NCI-H524 treated with DMSO at 0.1 percent for 48 hours (cell line): ENCODE results near the gene CWC15.
A peak's percentile ranks its signal among the peaks of the same experiment; 100 is the strongest.
"Not testable (repeated sequence)": the region's sequence is repeated elsewhere in the genome, so short reads cannot be mapped to it uniquely, and the experiment has no call there.

Source experiments
- DNase-seq: peaks from one replicate; lab custom pipeline; 2025; lab: John Stamatoyannopoulos, UW

CWC15 gene

GRCh38 chr11:94973099-94973968, at the start of gene CWC15, which contains the start of gene KDM4D:
Gene CWC15 (minus strand): TSS chr11:94973556. CDS start chr11:94972185, 1,371 bp downstream.
Gene KDM4D (plus strand): TSS chr11:94973709. CDS start chr11:94997373, 23,664 bp downstream.
- peak; percentile 52 for DNase-seq

GRCh38 chr11:95021468-95021867, 48.1 kb upstream of the CWC15 start:
- DNase-seq = not testable (repeated sequence)

DNA sequence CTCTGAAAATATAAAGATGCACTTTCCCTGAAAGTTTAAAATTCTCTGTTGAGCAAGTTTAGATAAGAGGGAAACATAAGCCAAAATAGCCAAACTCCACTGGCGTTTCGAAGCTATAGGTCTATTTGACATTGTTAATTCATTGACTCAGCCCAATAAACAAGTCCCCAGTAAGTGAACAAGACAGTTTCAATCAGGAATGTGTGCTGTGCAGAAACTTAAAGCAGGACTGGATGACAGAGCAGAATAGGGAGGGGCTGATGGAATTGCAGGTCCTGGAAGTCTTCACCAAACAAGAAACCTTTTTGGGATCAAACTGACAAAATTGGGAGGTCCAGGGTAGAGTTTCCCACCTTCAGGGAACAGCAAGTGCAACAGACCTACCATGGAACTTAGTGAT, 42.8 kb upstream of the CWC15 start:
- no peak for DNase-seq

GRCh38 chr11:95014184-95014821, 40.9 kb upstream of the CWC15 start:
- DNase-seq = no peak

DNA sequence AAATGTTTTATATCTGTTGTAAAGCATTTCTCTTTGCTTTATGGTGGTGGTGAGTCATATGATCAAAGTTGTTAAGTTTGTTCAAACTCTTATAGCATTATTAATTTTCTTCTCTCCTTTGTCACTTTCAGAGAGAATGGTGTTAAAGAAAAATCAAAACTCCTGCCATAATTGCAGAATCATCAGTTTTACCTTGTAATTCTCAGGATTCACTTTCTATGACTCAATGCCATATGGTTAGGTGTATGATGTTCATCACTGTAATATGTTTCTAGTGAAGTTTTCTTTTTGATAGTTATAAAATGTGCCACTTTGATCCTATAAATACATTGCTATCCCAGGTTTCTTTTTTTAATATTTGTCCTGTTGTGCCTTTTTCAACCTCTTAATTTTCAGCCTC, 38.0 kb upstream of the CWC15 start:
- no peak for DNase-seq

DNA sequence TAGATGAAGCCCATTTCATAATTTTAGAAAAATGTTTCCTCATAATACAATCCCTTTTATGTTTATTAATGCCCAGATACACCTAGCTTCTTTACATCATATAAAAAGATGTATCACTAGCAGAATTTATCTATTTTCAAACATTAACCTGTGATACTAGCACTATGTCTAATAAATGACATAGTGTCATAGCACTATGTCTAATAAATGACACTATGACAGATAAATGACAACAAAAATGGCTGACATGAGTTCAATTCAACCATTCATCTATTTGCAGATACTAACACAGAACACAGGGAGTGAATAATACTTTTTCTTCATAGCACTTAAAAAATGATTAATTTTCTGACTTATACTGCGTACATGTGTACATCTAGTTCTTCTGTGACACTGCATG, 32.3 kb upstream of the CWC15 start:
- DNase-seq = no peak

DNA sequence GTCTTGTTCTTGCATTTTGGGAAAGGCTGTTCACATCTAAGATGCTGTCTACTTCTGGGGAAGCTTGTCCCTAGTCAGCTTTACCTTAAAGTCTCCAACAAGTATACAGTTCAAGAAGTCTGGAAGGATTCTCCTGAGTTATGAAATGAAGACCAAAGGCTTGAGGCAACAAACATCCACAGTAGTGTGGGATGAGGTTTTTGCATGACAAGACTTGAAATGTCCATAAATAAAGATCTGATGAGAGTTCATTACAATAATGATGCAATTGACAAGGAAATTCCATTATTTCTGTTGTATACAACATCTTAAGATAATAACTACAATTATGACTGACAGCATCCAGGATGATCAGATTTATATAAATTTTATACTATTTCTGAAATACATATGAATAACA, 30.4 kb upstream of the CWC15 start:
- DNase-seq = no peak

- DNase-seq = no peak
These were observed 24.9 kb upstream of the CWC15 start for GRCh38 chr11:94998285-94998684.

GRCh38 chr11:94997437-94997836, 24.1 kb upstream of the CWC15 start:
- DNase-seq = no peak

- DNase-seq = no peak
These were observed 20.1 kb upstream of the CWC15 start for GRCh38 chr11:94993400-94993943.

GRCh38 chr11:94988748-94989147, 15.4 kb upstream of the CWC15 start:
- no peak for DNase-seq

GRCh38 chr11:94987378-94987777, 14.0 kb upstream of the CWC15 start:
- no peak for DNase-seq

DNA sequence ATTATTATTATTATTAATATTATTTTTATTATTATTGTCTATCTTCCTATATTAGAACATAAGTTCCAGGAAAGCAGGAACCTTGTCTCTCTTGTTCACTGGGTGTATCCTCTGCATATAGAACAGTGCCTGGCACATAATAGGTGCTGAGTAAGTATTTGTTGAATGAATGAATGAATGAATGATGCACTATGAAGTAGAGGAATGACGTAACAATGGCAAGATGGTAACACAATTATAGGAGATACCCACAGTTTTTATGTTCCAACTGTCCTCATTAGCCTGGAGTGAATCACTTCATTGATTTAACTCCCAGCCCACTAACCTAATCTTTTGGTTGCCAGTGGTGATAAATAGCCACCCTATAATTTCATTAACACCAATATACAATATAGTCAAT, 2.2 kb upstream of the CWC15 start:
- DNase-seq = no peak

GRCh38 chr11:94974178-94974577, 822 bp upstream of the CWC15 start:
- DNase-seq = no peak

DNA sequence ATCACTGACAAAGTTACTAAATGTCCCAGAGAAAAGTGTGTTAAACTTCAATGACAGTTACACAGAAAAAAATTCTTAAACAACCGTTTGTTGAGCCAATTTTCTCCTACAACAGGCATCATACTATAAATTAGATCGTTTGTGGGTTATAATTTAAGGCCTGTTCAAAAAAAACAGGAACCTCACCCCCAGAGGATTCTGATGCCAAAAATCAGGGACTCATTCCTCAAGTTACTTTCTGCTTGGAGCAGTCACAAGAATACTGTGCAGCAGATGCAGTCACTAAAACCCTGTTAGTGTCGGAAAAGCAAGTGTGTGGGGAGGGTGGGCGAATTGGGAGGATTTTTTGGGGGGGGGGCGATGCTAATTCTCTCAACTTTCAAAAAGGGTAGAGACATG, 657 bp downstream of the CWC15 start:
- DNase-seq = no peak

GRCh38 chr11:94968334-94968958, 4.9 kb downstream of the CWC15 start:
- DNase-seq = no peak

GRCh38 chr11:94964934-94965333, 8.4 kb downstream of the CWC15 start:
- no peak for DNase-seq

DNA sequence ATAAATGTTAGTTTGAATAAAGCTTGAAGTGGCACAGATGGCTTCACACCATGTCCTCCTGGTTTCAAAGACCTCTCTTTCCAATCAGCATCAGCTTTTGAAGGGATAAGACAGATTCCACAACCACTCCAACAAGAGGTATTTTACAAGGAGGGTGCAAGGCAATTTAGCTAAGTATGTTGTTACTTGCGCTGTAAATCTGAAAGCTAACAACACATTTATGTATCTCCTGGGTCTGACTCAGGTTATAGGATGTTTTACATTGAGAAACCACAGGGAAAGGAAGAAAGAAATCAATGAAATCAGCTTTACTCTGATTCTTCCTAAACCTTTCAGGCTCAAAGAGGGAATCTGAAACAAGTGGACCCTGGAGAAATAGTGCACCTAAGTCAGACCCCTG, 12.1 kb downstream of the CWC15 start:
- DNase-seq = peak; percentile 88

DNA sequence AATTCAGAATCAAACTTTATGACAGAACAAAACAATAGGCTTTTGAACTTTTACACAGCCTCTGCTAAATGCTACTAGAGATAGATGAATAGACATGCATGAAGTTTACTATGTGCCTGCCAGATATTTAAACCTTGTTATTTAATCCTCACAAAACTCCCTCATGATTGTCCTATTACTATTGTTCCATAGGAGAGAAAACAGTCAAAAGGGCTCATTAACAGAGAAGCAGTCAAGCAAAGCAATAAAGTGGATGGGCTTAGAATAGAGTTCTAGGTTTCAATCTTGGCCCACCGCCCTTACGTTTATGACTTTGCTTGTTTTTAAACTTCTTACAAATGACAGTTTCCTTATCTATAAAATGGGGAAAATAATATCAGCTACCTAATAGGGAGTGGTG, 12.9 kb downstream of the CWC15 start:
- DNase-seq = no peak

DNA sequence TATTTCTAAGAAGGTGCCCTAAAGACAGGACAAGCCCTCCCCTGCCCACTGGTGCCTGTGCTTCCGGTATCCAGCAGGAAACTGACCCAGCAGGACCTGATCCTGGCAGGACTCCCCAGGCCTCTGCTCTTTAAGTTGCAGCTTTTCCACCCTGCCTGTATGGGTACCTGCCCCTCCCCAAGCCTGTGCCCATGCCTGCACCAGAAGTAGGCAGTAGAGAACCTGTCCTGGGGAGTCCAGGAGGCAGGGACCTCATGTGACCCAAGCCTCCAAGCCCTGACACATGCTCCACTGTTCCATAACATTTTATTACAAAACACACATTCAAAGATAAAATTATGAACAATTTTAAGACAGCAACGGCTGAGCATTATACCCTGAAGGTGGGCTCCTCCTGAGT, 14.2 kb downstream of the CWC15 start:
- no peak for DNase-seq

DNA sequence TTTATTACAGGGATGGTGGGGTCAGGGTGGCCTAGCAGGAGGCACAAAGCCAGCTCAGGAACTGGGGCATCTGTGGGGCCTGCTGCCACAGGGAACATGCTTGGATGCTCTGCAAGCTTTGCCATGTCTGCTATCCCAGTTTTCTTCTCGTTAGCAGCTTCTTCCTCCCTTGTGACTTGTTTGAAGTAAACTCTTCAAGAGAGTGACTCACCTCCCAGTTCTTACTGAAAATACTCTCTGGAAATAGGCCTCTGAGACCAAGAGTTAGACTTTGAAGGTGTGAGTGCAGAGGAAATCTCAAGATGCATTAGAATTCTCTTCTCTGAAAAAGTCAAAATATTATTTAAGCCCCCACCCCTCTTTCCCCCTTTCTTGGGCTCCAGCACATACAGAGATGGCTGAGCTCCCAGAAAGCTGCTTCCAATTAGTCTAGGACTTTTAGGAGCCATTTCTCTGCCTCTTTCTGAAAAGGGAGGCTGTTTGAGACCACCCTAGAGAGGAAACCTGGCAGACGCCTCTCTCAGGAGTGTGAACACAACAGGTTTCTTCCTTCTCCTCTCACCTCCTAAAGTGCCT, 15.1 kb downstream of the CWC15 start:
- DNase-seq = no peak

DNA sequence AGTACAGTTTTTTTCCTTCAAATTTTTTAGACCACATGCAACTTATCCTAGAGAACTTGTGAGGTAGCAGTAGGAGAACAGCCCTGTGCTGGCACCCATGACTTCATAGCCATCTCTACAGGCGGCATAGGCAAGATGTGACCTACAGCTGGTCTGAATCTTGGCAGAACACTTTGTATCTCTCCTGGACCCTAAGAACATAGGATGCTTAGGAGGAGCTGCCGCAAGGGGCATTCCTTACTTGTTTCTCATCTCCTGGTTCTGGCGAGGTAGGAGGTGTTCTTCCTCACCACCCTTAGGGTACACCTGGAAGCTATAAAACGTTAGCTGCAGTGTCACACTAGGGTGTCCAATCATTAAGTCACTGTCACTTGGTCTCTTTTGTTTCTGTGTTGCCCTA, 16.4 kb downstream of the CWC15 start:
- no peak for DNase-seq
